Panc1 (cell line): ENCODE data around the gene SCN9A. TPM values are rescaled to one million over a fixed set of nuclear protein-coding genes. Genes with fewer than 3 reads are reported as not detected.

Experiments
- ATAC-seq: fragments of 200-7000 bp; cut with Tn5 transposase; 2 replicates; pipeline ENCODE4 v1.9.1; 2020; ENCODE audit warnings: mild to moderate bottlenecking, moderate library complexity
- BruUV-seq: library from RNA; stranded (reverse); fragments of 400-500 nt; replicated peaks from 2 replicates; lab custom pipeline; 2021; lab: Mats Ljungman, UMichigan
- CTCF ChIA-PET: fragments of 300-600 bp; sonication (Branson Sonifier 250); formaldehyde crosslinking; loops from one replicate; lab custom pipeline; 2022; ENCODE audit warnings: antibody characterized with exemption; lab: Charles Lee
- POLR2A ChIA-PET: fragments of 300-600 bp; sonication (Branson Sonifier 250); formaldehyde crosslinking; loops from one replicate; lab custom pipeline; 2022; ENCODE audit warnings: antibody characterized with exemption; lab: Charles Lee
- DNase-seq: peaks from one replicate; pipeline ENCODE4 v3.0.0-alpha.2; 2010; ENCODE audit warnings: low read depth, low spot score
- H3K27ac ChIP-seq: 2 replicates; pipeline ENCODE4 v1.5.1; 2011; ENCODE audit warnings: mild to moderate bottlenecking, low read length, inconsistent platforms
- H3K27me3 ChIP-seq: fragments of 200-500 bp; sonication (Bioruptor generic); 2 replicates; pipeline ENCODE4 v1.6.0; 2014; ENCODE audit warnings: low read length, inconsistent platforms; ENCODE audit not compliant: control insufficient read depth, insufficient read depth
- H3K36me3 ChIP-seq: fragments of 200-500 bp; sonication (Bioruptor generic); 2 replicates; pipeline ENCODE4 v1.5.1; 2014; ENCODE audit warnings: inconsistent platforms, mild to moderate bottlenecking, low read length, moderate library complexity; ENCODE audit not compliant: control insufficient read depth, insufficient read depth
- H3K4me1 ChIP-seq: 2 replicates; pipeline ENCODE4 v1.5.1; 2011; ENCODE audit warnings: inconsistent platforms, mild to moderate bottlenecking, low read length, moderate library complexity; ENCODE audit not compliant: control insufficient read depth, insufficient read depth
- H3K4me3 ChIP-seq, 2 experiments: 2 replicates each; pipeline ENCODE4 v1.5.1; 2011 to 2012; ENCODE audit warnings: low read depth in 2 of 2, low read length in 2 of 2, mild to moderate bottlenecking in 2 of 2, inconsistent platforms in 1 of 2, moderate library complexity in 1 of 2
- H3K9me3 ChIP-seq: fragments of 200-500 bp; sonication (Bioruptor generic); 2 replicates; pipeline ENCODE4 v1.5.1; 2014; ENCODE audit warnings: low read depth, mild to moderate bottlenecking, inconsistent platforms, low read length, moderate library complexity; ENCODE audit not compliant: control insufficient read depth, insufficient read depth
- POLR2AphosphoS5 ChIP-seq: IDR thresholded peaks from 2 replicates; pipeline ENCODE4 v1.6.1; 2012; ENCODE audit warnings: mild to moderate bottlenecking, low read depth, low read length, moderate library complexity
- in situ Hi-C: cut with HindIII; loops from 2 replicates; pipeline ENCODE4 v1.10.0; 2016; ENCODE audit warnings: low sequenced_read_pairs, low pct_unique_long_range_greater_than_20kb
- intact Hi-C: fragments of 100-400 bp; cut with micrococcal nuclease; formaldehyde crosslinking; loops from one replicate; pipeline ENCODE4 v1.10.0; 2022; ENCODE audit not compliant: unreplicated experiment
- total RNA-seq: library from RNA; stranded (reverse); gene quantifications from one replicate; pipeline ENCODE4 v1.2.1, GENCODE V29; 2021; ENCODE audit not compliant: unreplicated experiment
- TF ChIP-seq, protein P1 (sequence below), 2 experiments: IDR thresholded peaks; 2 replicates each; pipeline ENCODE4 v1.6.1; 2011 to 2012; ENCODE audit warnings: low read depth in 2 of 2, control low read depth in 1 of 2, low read length in 1 of 2, mild to moderate bottlenecking in 1 of 2, moderate library complexity in 1 of 2; ENCODE audit not compliant: insufficient read depth in 1 of 2
- TF ChIP-seq, protein P2 (sequence below): fragments of 450-650 bp; IDR thresholded peaks from 2 replicates; pipeline ENCODE4 v1.5.1; 2017; ENCODE audit warnings: mild to moderate bottlenecking

The SCN9A gene
- total RNA-seq, 1 experiment from 2014 or later, result 0.10 TPM

DNA sequence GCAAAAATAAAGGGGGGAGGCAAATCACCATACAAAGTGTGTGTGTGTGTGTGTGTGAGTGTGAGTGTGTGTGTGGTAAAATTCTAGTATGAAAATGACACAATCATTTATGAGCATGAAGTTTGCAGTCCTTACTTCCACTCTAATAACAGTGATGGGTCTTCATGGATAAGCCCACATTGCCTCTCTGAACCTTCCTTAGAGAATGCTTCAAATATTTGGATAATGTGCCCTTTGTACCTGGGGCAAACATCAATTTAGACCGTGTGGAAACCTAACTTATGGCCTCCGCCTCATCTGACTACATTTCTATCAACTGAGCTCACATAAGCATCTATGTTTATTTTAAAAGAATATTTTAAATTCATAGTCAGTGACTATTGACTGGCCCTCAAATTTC, 3.7 kb downstream of the SCN9A start:
- no peaks in the 10 kb centered on the region; the same call in 1 of the 2 replicates for H3K4me1 ChIP-seq
- ATAC-seq, result no peak

DNA sequence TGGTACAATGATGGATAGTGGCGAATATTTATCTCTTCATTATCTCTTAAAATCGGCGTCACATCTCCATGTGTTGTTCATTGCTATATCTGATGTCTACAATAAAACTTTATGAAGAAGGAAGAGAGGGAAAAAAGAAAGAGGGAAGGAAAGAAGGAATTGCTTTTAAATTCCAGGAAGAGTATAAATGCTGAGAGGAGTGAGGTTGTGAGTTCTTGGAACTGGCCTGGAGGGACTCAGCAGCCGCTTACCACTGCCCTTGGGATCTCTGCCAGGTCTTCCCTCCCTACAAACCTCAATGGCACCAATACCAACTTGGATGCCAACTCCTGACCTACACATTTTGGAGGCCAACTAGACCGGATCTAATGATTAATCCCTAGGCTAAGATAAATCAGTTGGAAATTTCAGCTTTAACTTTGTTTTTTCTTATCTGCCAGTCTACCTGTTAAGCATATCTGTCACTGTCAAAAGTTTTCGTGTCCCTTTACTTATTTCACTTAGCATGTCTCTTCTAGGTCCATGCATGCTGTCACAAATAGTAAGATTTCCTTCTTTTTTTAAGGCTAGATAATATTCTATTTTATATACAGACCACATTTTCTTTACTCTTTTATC, 9.8 kb downstream of the SCN9A start:
- no peak for DNase-seq
- H3K27me3 ChIP-seq, result no peaks in the 10 kb centered on the region
- no peaks in the 10 kb centered on the region for H3K9me3 ChIP-seq
- intact Hi-C loops (no loop called here), in situ Hi-C loops (no loop called here)
- BruUV-seq, result no TSS peak
- no peaks in the 10 kb centered on the region for H3K36me3 ChIP-seq
- H3K4me1 ChIP-seq, result no peaks in the 10 kb centered on the region
- no peak for ATAC-seq
- ChIA-PET CTCF (no interaction called here), POLR2A (no interaction called here)
- no peak overlapping the region for H3K4me3 ChIP-seq
- no peak for TF ChIP-seq POLR2AphosphoS5
- TF ChIP-seq, protein P1, sequence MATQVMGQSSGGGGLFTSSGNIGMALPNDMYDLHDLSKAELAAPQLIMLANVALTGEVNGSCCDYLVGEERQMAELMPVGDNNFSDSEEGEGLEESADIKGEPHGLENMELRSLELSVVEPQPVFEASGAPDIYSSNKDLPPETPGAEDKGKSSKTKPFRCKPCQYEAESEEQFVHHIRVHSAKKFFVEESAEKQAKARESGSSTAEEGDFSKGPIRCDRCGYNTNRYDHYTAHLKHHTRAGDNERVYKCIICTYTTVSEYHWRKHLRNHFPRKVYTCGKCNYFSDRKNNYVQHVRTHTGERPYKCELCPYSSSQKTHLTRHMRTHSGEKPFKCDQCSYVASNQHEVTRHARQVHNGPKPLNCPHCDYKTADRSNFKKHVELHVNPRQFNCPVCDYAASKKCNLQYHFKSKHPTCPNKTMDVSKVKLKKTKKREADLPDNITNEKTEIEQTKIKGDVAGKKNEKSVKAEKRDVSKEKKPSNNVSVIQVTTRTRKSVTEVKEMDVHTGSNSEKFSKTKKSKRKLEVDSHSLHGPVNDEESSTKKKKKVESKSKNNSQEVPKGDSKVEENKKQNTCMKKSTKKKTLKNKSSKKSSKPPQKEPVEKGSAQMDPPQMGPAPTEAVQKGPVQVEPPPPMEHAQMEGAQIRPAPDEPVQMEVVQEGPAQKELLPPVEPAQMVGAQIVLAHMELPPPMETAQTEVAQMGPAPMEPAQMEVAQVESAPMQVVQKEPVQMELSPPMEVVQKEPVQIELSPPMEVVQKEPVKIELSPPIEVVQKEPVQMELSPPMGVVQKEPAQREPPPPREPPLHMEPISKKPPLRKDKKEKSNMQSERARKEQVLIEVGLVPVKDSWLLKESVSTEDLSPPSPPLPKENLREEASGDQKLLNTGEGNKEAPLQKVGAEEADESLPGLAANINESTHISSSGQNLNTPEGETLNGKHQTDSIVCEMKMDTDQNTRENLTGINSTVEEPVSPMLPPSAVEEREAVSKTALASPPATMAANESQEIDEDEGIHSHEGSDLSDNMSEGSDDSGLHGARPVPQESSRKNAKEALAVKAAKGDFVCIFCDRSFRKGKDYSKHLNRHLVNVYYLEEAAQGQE (IDR thresholded peaks at IDR 0.05; ENCODE audit: insufficient read depth in 1 of 2, low read depth in 2 of 2, low read length in 1 of 2), result no peak
- H3K27ac ChIP-seq, result no peak overlapping the region

More for the DNA sequence above, 3.7 kb downstream of the SCN9A start:
- no TSS peak for BruUV-seq
- Histone ChIP-seq H3K27me3 (peaks cover 8% of the 10 kb centered on the region), H3K27ac (no peak overlapping the region), H3K36me3 (no peaks in the 10 kb centered on the region), H3K4me3 (no peak overlapping the region), H3K9me3 (no peaks in the 10 kb centered on the region)
- no peak for DNase-seq
- intact Hi-C loops, result no loop called here
- TF ChIP-seq, protein P1 (IDR thresholded peaks at IDR 0.05; ENCODE audit: insufficient read depth in 1 of 2, low read depth in 2 of 2, low read length in 1 of 2), result no peak
- TF ChIP-seq, protein P2, sequence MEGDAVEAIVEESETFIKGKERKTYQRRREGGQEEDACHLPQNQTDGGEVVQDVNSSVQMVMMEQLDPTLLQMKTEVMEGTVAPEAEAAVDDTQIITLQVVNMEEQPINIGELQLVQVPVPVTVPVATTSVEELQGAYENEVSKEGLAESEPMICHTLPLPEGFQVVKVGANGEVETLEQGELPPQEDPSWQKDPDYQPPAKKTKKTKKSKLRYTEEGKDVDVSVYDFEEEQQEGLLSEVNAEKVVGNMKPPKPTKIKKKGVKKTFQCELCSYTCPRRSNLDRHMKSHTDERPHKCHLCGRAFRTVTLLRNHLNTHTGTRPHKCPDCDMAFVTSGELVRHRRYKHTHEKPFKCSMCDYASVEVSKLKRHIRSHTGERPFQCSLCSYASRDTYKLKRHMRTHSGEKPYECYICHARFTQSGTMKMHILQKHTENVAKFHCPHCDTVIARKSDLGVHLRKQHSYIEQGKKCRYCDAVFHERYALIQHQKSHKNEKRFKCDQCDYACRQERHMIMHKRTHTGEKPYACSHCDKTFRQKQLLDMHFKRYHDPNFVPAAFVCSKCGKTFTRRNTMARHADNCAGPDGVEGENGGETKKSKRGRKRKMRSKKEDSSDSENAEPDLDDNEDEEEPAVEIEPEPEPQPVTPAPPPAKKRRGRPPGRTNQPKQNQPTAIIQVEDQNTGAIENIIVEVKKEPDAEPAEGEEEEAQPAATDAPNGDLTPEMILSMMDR, result no peak
- in situ Hi-C loops, result no loop called here
- CTCF ChIA-PET, result no interaction called here
- POLR2A ChIA-PET, result no interaction called here
